H1 (cell line): ENCODE results near the gene CCSER2. TPM values are rescaled to one million over a fixed set of nuclear protein-coding genes. Genes with fewer than 3 reads are reported as not detected.

Experiments used
- CTCF ChIA-PET: fragments of 300-600 bp; sonication (Branson Sonifier 250); formaldehyde crosslinking; loops from one replicate; lab custom pipeline; 2021; ENCODE audit not compliant: partially characterized antibody; lab: Charles Lee
- POLR2A ChIA-PET: fragments of 300-600 bp; sonication (Branson Sonifier 250); formaldehyde crosslinking; loops from one replicate; lab custom pipeline; 2021; ENCODE audit warnings: inconsistent platforms; ENCODE audit not compliant: partially characterized antibody; lab: Charles Lee
- DNase-seq, 2 experiments: peaks; one replicate each; pipeline versions ENCODE4 v3.0.0 to v3.0.0-alpha.2; 2010 to 2022; ENCODE audit warnings: low spot score in 2 of 2, low read depth in 1 of 2, mixed read lengths in 1 of 2
- FAIRE-seq: peaks from 2 replicates; lab custom pipeline; 2011; peaks lifted over from hg19 to GRCh38; lab: Jason Lieb, UNC
- H2AFZ ChIP-seq: 2 replicates; pipeline ENCODE4 v1.8.1; 2012; ENCODE audit warnings: low read length, inconsistent platforms
- H2AK5ac ChIP-seq: 2 replicates; pipeline ENCODE4 v1.6.1; 2013; ENCODE audit warnings: low read depth, low read length
- H2BK120ac ChIP-seq: replicated peaks from 2 replicates; pipeline ENCODE3; 2013; ENCODE audit warnings: low read depth, low read length, inconsistent platforms
- H2BK12ac ChIP-seq: 2 replicates; pipeline ENCODE4 v1.6.1; 2013; ENCODE audit warnings: low read depth, low read length
- H2BK15ac ChIP-seq: 2 replicates; pipeline ENCODE4 v1.6.1; 2013; ENCODE audit warnings: low read length
- H2BK20ac ChIP-seq: 2 replicates; pipeline ENCODE4 v1.6.1; 2013; ENCODE audit warnings: low read length
- H2BK5ac ChIP-seq: 2 replicates; pipeline ENCODE4 v1.6.1; 2013; ENCODE audit warnings: low read depth, low read length
- H3K14ac ChIP-seq: 2 replicates; pipeline ENCODE4 v1.6.1; 2013; ENCODE audit warnings: inconsistent platforms; ENCODE audit not compliant: insufficient read length
- H3K18ac ChIP-seq: 2 replicates; pipeline ENCODE4 v1.6.1; 2013; ENCODE audit warnings: low read length; ENCODE audit errors: extremely low read depth
- H3K23ac ChIP-seq: 2 replicates; pipeline ENCODE4 v1.6.1; 2013; ENCODE audit warnings: inconsistent platforms; ENCODE audit not compliant: insufficient read length
- H3K23me2 ChIP-seq: 2 replicates; pipeline ENCODE4 v1.6.1; 2013; ENCODE audit warnings: low read depth, low read length
- H3K27ac ChIP-seq: 2 replicates; pipeline ENCODE4 v1.6.1; 2011; ENCODE audit warnings: low read depth, low read length, inconsistent platforms
- H3K27me3 ChIP-seq, 4 experiments: replicated peaks in 1 of 4; 1 replicate in 1 of 4; 2 replicates in 3 of 4; pipeline versions ENCODE4 v1.6.1 to v1.8.1; 2011 to 2013; ENCODE audit warnings: low read length in 3 of 4, mild to moderate bottlenecking in 3 of 4, inconsistent platforms in 2 of 4, mixed read lengths in 2 of 4, moderate library complexity in 1 of 4; ENCODE audit not compliant: control insufficient read depth in 3 of 4, insufficient read depth in 3 of 4; ENCODE audit errors: extremely low read depth in 1 of 4
- H3K36me3 ChIP-seq, 4 experiments: 2 replicates each; pipeline versions ENCODE4 v1.6.1 to v1.8.1; 2011 to 2013; ENCODE audit warnings: mild to moderate bottlenecking in 4 of 4, low read length in 3 of 4, moderate library complexity in 2 of 4, control low read depth in 1 of 4, inconsistent platforms in 1 of 4; ENCODE audit not compliant: insufficient read depth in 4 of 4, control insufficient read depth in 2 of 4
- H3K4ac ChIP-seq: replicated peaks from 2 replicates; pipeline ENCODE3; 2013; ENCODE audit warnings: low read length, low read depth, mixed read lengths, inconsistent platforms; ENCODE audit not compliant: insufficient read length
- H3K4me1 ChIP-seq, 4 experiments: replicated peaks in 1 of 4; 1 replicate in 1 of 4; 2 replicates in 3 of 4; pipeline versions ENCODE4 v1.6.1 to v1.8.1; 2011 to 2013; ENCODE audit warnings: low read length in 3 of 4, inconsistent platforms in 2 of 4, mixed read lengths in 1 of 4; ENCODE audit not compliant: insufficient read depth in 4 of 4, control insufficient read depth in 3 of 4
- H3K4me2 ChIP-seq, 2 experiments: 2 replicates each; pipeline versions ENCODE4 v1.6.1 to v1.8.1; 2011 to 2013; ENCODE audit warnings: low read depth in 2 of 2, low read length in 2 of 2, control low read depth in 1 of 2, inconsistent platforms in 1 of 2, mild to moderate bottlenecking in 1 of 2; ENCODE audit not compliant: insufficient read depth in 1 of 2
- H3K4me3 ChIP-seq, 4 experiments: fragments of 200-600, 300-600 bp in 1 of 4; sonication (generic), shearing (Covaris generic), sonication (Bioruptor Twin) in 1 of 4; 2 replicates each; pipeline versions ENCODE4 v1.5.1 to v1.8.1; 2011 to 2016; ENCODE audit warnings: low read length in 4 of 4, low read depth in 3 of 4, control low read depth in 2 of 4, inconsistent platforms in 2 of 4, mild to moderate bottlenecking in 2 of 4, mixed read lengths in 1 of 4, moderate library complexity in 1 of 4; ENCODE audit not compliant: insufficient read depth in 2 of 4; ENCODE audit errors: extremely low read depth in 1 of 4
- H3K56ac ChIP-seq: replicated peaks from 2 replicates; pipeline ENCODE3; 2013; ENCODE audit warnings: low read depth, mild to moderate bottlenecking, mixed read lengths, low read length, inconsistent platforms; ENCODE audit not compliant: insufficient read length
- H3K79me1 ChIP-seq: 2 replicates; pipeline ENCODE4 v1.6.1; 2013; ENCODE audit warnings: low read depth, low read length, control low read depth
- H3K79me2 ChIP-seq, 2 experiments: 2 replicates each; pipeline versions ENCODE4 v1.6.1 to v1.8.1; 2012 to 2013; ENCODE audit warnings: low read length in 2 of 2, mild to moderate bottlenecking in 2 of 2, inconsistent platforms in 1 of 2; ENCODE audit not compliant: insufficient read depth in 2 of 2, control insufficient read depth in 1 of 2
- H3K9ac ChIP-seq, 4 experiments: replicated peaks in 1 of 4; 1 replicate in 1 of 4; 2 replicates in 3 of 4; pipeline versions ENCODE4 v1.6.1 to v1.8.1; 2011 to 2013; ENCODE audit warnings: low read depth in 3 of 4, low read length in 3 of 4, control low read depth in 2 of 4, mild to moderate bottlenecking in 2 of 4, moderate library complexity in 2 of 4, inconsistent platforms in 1 of 4; ENCODE audit errors: extremely low read depth in 1 of 4
- H3K9me3 ChIP-seq, 2 experiments: 2 replicates each; pipeline versions ENCODE4 v1.6.1 to v1.8.1; 2012 to 2013; ENCODE audit warnings: mild to moderate bottlenecking in 2 of 2, moderate library complexity in 2 of 2, control low read depth in 1 of 2, inconsistent platforms in 1 of 2, low read depth in 1 of 2, low read length in 1 of 2, mixed read lengths in 1 of 2; ENCODE audit not compliant: insufficient read depth in 2 of 2
- H4K20me1 ChIP-seq, 2 experiments: replicated peaks in 1 of 2; 2 replicates each; pipeline versions ENCODE3 to v1.8.1; 2011 to 2013; ENCODE audit warnings: inconsistent platforms in 2 of 2, low read length in 2 of 2, mild to moderate bottlenecking in 1 of 2; ENCODE audit not compliant: insufficient read depth in 2 of 2, control insufficient read depth in 1 of 2
- H4K5ac ChIP-seq: 2 replicates; pipeline ENCODE4 v1.6.1; 2013; ENCODE audit warnings: low read length, low read depth, mixed read lengths, inconsistent platforms; ENCODE audit not compliant: insufficient read length
- H4K8ac ChIP-seq: 2 replicates; pipeline ENCODE4 v1.8.0; 2013; ENCODE audit warnings: mild to moderate bottlenecking, moderate library complexity, low read length, inconsistent platforms; ENCODE audit not compliant: insufficient read depth; ENCODE audit errors: extremely low read depth
- H4K91ac ChIP-seq: replicated peaks from 2 replicates; pipeline ENCODE3; 2013; ENCODE audit warnings: low read length, mixed read lengths, inconsistent platforms; ENCODE audit not compliant: insufficient read length
- CHD1 ChIP-seq: IDR thresholded peaks from 2 replicates; pipeline ENCODE4 v1.6.1; 2012; ENCODE audit warnings: low read depth, low read length, improper control_type of control experiment
- EP300 ChIP-seq, 2 experiments: IDR thresholded peaks; 1 replicate in 1 of 2; 2 replicates in 1 of 2; pipeline ENCODE4 v1.6.1; 2011 to 2012; ENCODE audit warnings: low read depth in 2 of 2, low read length in 2 of 2, mild to moderate bottlenecking in 2 of 2, borderline replicate concordance in 1 of 2, inconsistent platforms in 1 of 2, moderate library complexity in 1 of 2
- NRF1 ChIP-seq: IDR thresholded peaks from 2 replicates; pipeline ENCODE4 v1.6.1; 2011; ENCODE audit warnings: mild to moderate bottlenecking, low read depth, low read length, improper control_type of control experiment
- SP1 ChIP-seq: IDR thresholded peaks from 2 replicates; pipeline ENCODE4 v1.6.1; 2011; ENCODE audit warnings: low read depth, low read length
- WGBS, 2 experiments: shearing (Covaris generic) in 1 of 2; methylation state at CpG; one replicate each; pipeline versions ENCODE4 v1.1.6 to v1.1.7; 2013 to 2015; ENCODE audit warnings: low lambda C conversion rate in 2 of 2, mixed read lengths in 2 of 2, inconsistent platforms in 1 of 2, low coverage in 1 of 2, missing lambda C conversion rate in 1 of 2; ENCODE audit not compliant: insufficient replicate concordance in 2 of 2, insufficient coverage in 1 of 2, insufficient read length in 1 of 2; ENCODE audit errors: extremely low coverage in 1 of 2, missing lambda C conversion rate in 1 of 2; 5-methylcytosine and 5-hydroxymethylcytosine counted together
- polyA plus RNA-seq, 7 experiments: library from polyadenylated mRNA; depleted of rRNA in 3 of 7; stranded (reverse) in 5 of 7; unstranded in 2 of 7; fragments of >200 nt in 5 of 7; fragments of 200-250 nt in 2 of 7; gene quantifications; 1 replicate in 5 of 7; 2 replicates in 1 of 7; 4 replicates in 1 of 7; pipeline versions ENCODE4 v1.2.1 to v1.2.3, GENCODE V29; 2011 to 2013; ENCODE audit warnings: missing spikeins in 2 of 7, mixed read lengths in 2 of 7
- total RNA-seq: library from RNA; stranded (reverse); fragmentation: NEBNext Ultra II Directional; extraction: Animal tissue kit (Norgen Biotek cat#: 25700); gene quantifications from 2 replicates; pipeline ENCODE4 v1.2.1, GENCODE V29; 2021

CCSER2 gene
- total and polyA plus RNA-seq, 2 of the 8 experiments (the other 6 are each of a cell fraction or from before 2014, with no cell fraction given) = 6.9 to 30.5 TPM

DNA sequence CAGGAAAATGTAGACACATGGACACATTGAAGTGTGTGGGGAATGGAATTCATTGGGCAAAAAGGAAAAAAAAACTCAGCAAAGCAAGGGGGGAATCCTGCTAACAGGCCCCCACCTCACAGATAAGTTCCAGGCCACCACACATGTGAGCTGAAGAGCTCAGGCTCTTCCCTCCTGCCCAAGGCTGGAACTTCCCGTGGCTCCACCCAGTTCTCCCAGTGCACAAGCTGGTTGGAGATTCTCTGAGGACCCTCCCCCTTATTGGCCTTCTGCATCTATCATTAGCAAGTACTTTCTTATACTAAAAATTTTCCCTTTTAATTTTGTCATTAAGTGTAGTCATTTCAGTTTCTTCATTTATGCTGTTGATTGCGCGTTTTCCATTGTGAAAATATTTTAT, 190.8 kb downstream of the CCSER2 start:
- no peak overlapping the region for H3K18ac ChIP-seq
- H2BK20ac ChIP-seq = no peak overlapping the region
- no peaks in the 10 kb centered on the region for H3K9me3 ChIP-seq
- no peak overlapping the region for H4K91ac ChIP-seq
- DNase-seq (no peak), FAIRE-seq (no peak)
- no peak overlapping the region for H3K23ac ChIP-seq
- H3K14ac ChIP-seq = no peak overlapping the region
- 90% methylated on average over 3 of the region's 3 CpGs; no CpG with 5 or more reads in 1 of the 2 experiments for WGBS, 2 experiments
- no peak overlapping the region for H4K8ac ChIP-seq
- no peaks in the 10 kb centered on the region for H3K23me2 ChIP-seq
- H3K79me2 ChIP-seq = no peaks in the 10 kb centered on the region
- no peaks in the 10 kb centered on the region for H3K27me3 ChIP-seq
- ChIA-PET POLR2A (interaction anchor here (0.6 kb wide), 1 partner anchor 18 kb away, joined by 3 read pairs; no protein-coding TSS in a partner anchor), CTCF (interaction anchor here (0.6 to 1.4 kb wide), 5 partner anchors 19 to 262 kb away, joined by 3 to 5 read pairs (median 4); no protein-coding TSS in a partner anchor)
- H2AK5ac ChIP-seq = no peak overlapping the region
- H2BK12ac ChIP-seq = no peak overlapping the region
- H4K5ac ChIP-seq = no peak overlapping the region
- H3K79me1 ChIP-seq = no peaks in the 10 kb centered on the region
- no peak overlapping the region for H2AFZ ChIP-seq
- H2BK15ac ChIP-seq = no peak overlapping the region
- H2BK5ac ChIP-seq = no peak overlapping the region
- no peak overlapping the region for H3K56ac ChIP-seq
- no peak overlapping the region for H3K4me2 ChIP-seq
- peaks cover 0 to 9% (median 4%) of the 10 kb centered on the region in 4 experiments; a peak in 3 of 7 replicates for H3K4me1 ChIP-seq
- H3K36me3 ChIP-seq = no peaks in the 10 kb centered on the region
- H4K20me1 ChIP-seq = no peaks in the 10 kb centered on the region
- H3K4ac ChIP-seq = no peak overlapping the region
- no peak overlapping the region for H2BK120ac ChIP-seq
- H3K27ac ChIP-seq = no peak overlapping the region
- no peak overlapping the region for H3K4me3 ChIP-seq
- H3K9ac ChIP-seq = no peak overlapping the region
- TF ChIP-seq NRF1 (no peak), EP300 (IDR thresholded peaks at IDR 0.05; ENCODE audit: borderline replicate concordance in 1 of 2, low read depth in 2 of 2, low read length in 2 of 2) (no peak), CHD1 (no peak), SP1 (no peak)
